HCT116 (cell line): Measurements from ENCODE around the gene REXO4. TPM values are rescaled to one million over a fixed set of nuclear protein-coding genes. Genes with fewer than 3 reads are reported as not detected.

Experiments
- ATAC-seq: fragments of 200-7000 bp; cut with Tn5 transposase; 2 replicates; pipeline ENCODE4 v1.9.1; 2020; ENCODE audit warnings: mild to moderate bottlenecking, moderate library complexity
- BruUV-seq: library from RNA; stranded (reverse); fragments of 400-500 nt; replicated peaks from 2 replicates; lab custom pipeline; 2021; lab: Mats Ljungman, UMichigan
- CTCF ChIA-PET: fragments of 300-600 bp; sonication (Branson Sonifier 250); formaldehyde crosslinking; loops from one replicate; lab custom pipeline; 2021; ENCODE audit warnings: antibody characterized with exemption; lab: Charles Lee
- POLR2A ChIA-PET: fragments of 300-600, 350-600 bp; sonication (Branson Sonifier 250); formaldehyde crosslinking; loops from one replicate; lab custom pipeline; 2021; ENCODE audit warnings: antibody characterized with exemption; lab: Charles Lee
- RAD21 ChIA-PET, 2 experiments: fragments of 300-600 bp; sonication (Branson Sonifier 250); formaldehyde crosslinking; loops; one replicate each; lab custom pipeline; 2023; ENCODE audit warnings: low total read pairs in 2 of 2; ENCODE audit not compliant: uncharacterized antibody in 2 of 2, unreplicated experiment in 2 of 2, low non-redundant PET in 1 of 2; lab: Charles Lee
- DNase-seq: peaks from one replicate; pipeline ENCODE4 v3.0.0-alpha.2; 2010; ENCODE audit warnings: low read depth, low spot score
- H2AFZ ChIP-seq: fragments of 200-600 bp; shearing (Covaris generic), sonication (generic); 2 replicates; pipeline ENCODE4 v1.6.1; 2017; ENCODE audit warnings: low read depth, mixed run types, mixed read lengths, antibody characterized with exemption, low read length; ENCODE audit not compliant: poor library complexity, severe bottlenecking
- H3K27ac ChIP-seq: 2 replicates; pipeline ENCODE4 v1.5.1; 2012; ENCODE audit warnings: low read depth, low read length
- H3K27me3 ChIP-seq: fragments of 200-600 bp; sonication (generic); 2 replicates; pipeline ENCODE4 v1.6.1; 2016; ENCODE audit warnings: mixed run types, low read length, mixed read lengths; ENCODE audit not compliant: insufficient read depth
- H3K36me3 ChIP-seq, 2 experiments: fragments of 200-500 bp in 1 of 2; fragments of 200-600 bp in 1 of 2; sonication (Bioruptor generic) in 1 of 2; sonication (generic) in 1 of 2; 2 replicates each; pipeline versions ENCODE4 v1.5.1 to v1.6.1; 2014 to 2016; ENCODE audit warnings: low read length in 2 of 2, inconsistent platforms in 1 of 2, mixed read lengths in 1 of 2, mixed run types in 1 of 2; ENCODE audit not compliant: insufficient read depth in 2 of 2, control insufficient read depth in 1 of 2
- H3K4me1 ChIP-seq, 2 experiments: fragments of 200-600 bp in 1 of 2; sonication (generic) in 1 of 2; 2 replicates each; pipeline versions ENCODE4 v1.5.1 to v1.6.1; 2012 to 2017; ENCODE audit warnings: low read length in 2 of 2, inconsistent platforms in 1 of 2, mild to moderate bottlenecking in 1 of 2, mixed read lengths in 1 of 2, mixed run types in 1 of 2, moderate library complexity in 1 of 2; ENCODE audit not compliant: insufficient read depth in 2 of 2, control insufficient read depth in 1 of 2
- H3K4me2 ChIP-seq: fragments of 200-600 bp; sonication (generic); 2 replicates; pipeline ENCODE4 v1.6.1; 2017; ENCODE audit warnings: mixed run types, low read length, mixed read lengths
- H3K4me3 ChIP-seq, 2 experiments: fragments of 200-600 bp in 1 of 2; sonication (generic) in 1 of 2; replicated peaks in 1 of 2; 2 replicates each; pipeline ENCODE4 v1.5.1; 2011 to 2016; ENCODE audit warnings: low read length in 2 of 2, control low read depth in 1 of 2, low read depth in 1 of 2, mild to moderate bottlenecking in 1 of 2, mixed read lengths in 1 of 2, mixed run types in 1 of 2
- H3K79me2 ChIP-seq: fragments of 200-600 bp; sonication (generic); 2 replicates; pipeline ENCODE4 v1.6.1; 2017; ENCODE audit warnings: mild to moderate bottlenecking, mixed run types, low read length, moderate library complexity, mixed read lengths; ENCODE audit not compliant: insufficient read depth
- H3K9ac ChIP-seq: fragments of 200-600 bp; sonication (generic); 2 replicates; pipeline ENCODE4 v1.6.1; 2016; ENCODE audit warnings: low read length, mixed read lengths
- H3K9me2 ChIP-seq: fragments of 200-600 bp; sonication (generic), shearing (Covaris generic); 2 replicates; pipeline ENCODE4 v1.6.1; 2017; ENCODE audit warnings: mixed run types, mild to moderate bottlenecking, moderate library complexity; ENCODE audit not compliant: insufficient read depth
- H3K9me3 ChIP-seq, 2 experiments: fragments of 200-500 bp in 1 of 2; fragments of 200-600 bp in 1 of 2; sonication (Bioruptor generic) in 1 of 2; sonication (generic) in 1 of 2; 2 replicates each; pipeline ENCODE4 v1.6.1; 2014 to 2017; ENCODE audit warnings: low read length in 2 of 2, mixed read lengths in 2 of 2, inconsistent platforms in 1 of 2, low read depth in 1 of 2, mild to moderate bottlenecking in 1 of 2, mixed run types in 1 of 2, moderate library complexity in 1 of 2; ENCODE audit not compliant: control insufficient read depth in 1 of 2, insufficient read depth in 1 of 2
- H4K20me1 ChIP-seq: fragments of 200-600 bp; sonication (generic), shearing (Covaris generic); 2 replicates; pipeline ENCODE4 v1.6.1; 2017; ENCODE audit warnings: mixed run types, mild to moderate bottlenecking, moderate library complexity; ENCODE audit not compliant: insufficient read depth
- ATF3 ChIP-seq: IDR thresholded peaks from 2 replicates; pipeline ENCODE4 v1.6.1; 2012
- CBX3 ChIP-seq: IDR thresholded peaks from 2 replicates; pipeline ENCODE4 v1.6.1; 2012; ENCODE audit warnings: low read depth
- CEBPB ChIP-seq: IDR thresholded peaks from 2 replicates; pipeline ENCODE4 v1.6.1; 2012; ENCODE audit warnings: low read depth
- CTCF ChIP-seq, 3 experiments: fragments of 200-600 bp in 1 of 3; sonication (generic) in 1 of 3; IDR thresholded peaks in 2 of 3; conservative IDR thresholded peaks in 1 of 3; 2 replicates each; pipeline ENCODE4 v1.5.1; 2012 to 2017; ENCODE audit warnings: low read depth in 2 of 3, low read length in 2 of 3, antibody characterized with exemption in 1 of 3, borderline replicate concordance in 1 of 3, control low read depth in 1 of 3, mild to moderate bottlenecking in 1 of 3, mixed read lengths in 1 of 3, mixed run types in 1 of 3, moderate library complexity in 1 of 3; ENCODE audit not compliant: insufficient read depth in 1 of 3
- EGR1 ChIP-seq: IDR thresholded peaks from 2 replicates; pipeline ENCODE4 v1.6.1; 2012; ENCODE audit warnings: low read depth
- ELF1 ChIP-seq: IDR thresholded peaks from 2 replicates; pipeline ENCODE4 v1.6.1; 2012; ENCODE audit warnings: low read depth, borderline replicate concordance
- EZH2phosphoT487 ChIP-seq: fragments of 200-600 bp; IDR thresholded peaks from 2 replicates; pipeline ENCODE4 v1.6.1; 2018; ENCODE audit warnings: antibody characterized with exemption, borderline replicate concordance
- JUND ChIP-seq: IDR thresholded peaks from 2 replicates; pipeline ENCODE4 v1.6.1; 2012
- MAX ChIP-seq: IDR thresholded peaks from 2 replicates; pipeline ENCODE4 v1.6.1; 2012
- POLR2A ChIP-seq: IDR thresholded peaks from 2 replicates; pipeline ENCODE4 v1.7.0; 2011; ENCODE audit warnings: borderline replicate concordance; ENCODE audit not compliant: insufficient read depth, insufficient read length; ENCODE audit errors: extremely low read depth
- RAD21 ChIP-seq: IDR thresholded peaks from 2 replicates; pipeline ENCODE4 v1.6.1; 2012; ENCODE audit warnings: low read depth, mild to moderate bottlenecking
- REST ChIP-seq: IDR thresholded peaks from 2 replicates; pipeline ENCODE4 v1.6.1; 2012; ENCODE audit warnings: low read depth
- SIN3A ChIP-seq: IDR thresholded peaks from 2 replicates; pipeline ENCODE4 v1.6.1; 2012; ENCODE audit warnings: low read depth
- SP1 ChIP-seq: IDR thresholded peaks from 2 replicates; pipeline ENCODE4 v1.6.1; 2012; ENCODE audit warnings: low read depth
- SRF ChIP-seq: IDR thresholded peaks from 2 replicates; pipeline ENCODE4 v1.6.1; 2012; ENCODE audit warnings: low read depth
- TCF7L2 ChIP-seq: IDR thresholded peaks from 2 replicates; pipeline ENCODE4 v1.7.0; 2011; ENCODE audit warnings: borderline replicate concordance, inconsistent platforms; ENCODE audit not compliant: insufficient read depth, insufficient read length; ENCODE audit errors: extremely low read depth
- YY1 ChIP-seq: IDR thresholded peaks from 2 replicates; pipeline ENCODE4 v1.6.1; 2011; ENCODE audit warnings: low read length, low read depth, moderate library complexity, mild to moderate bottlenecking; ENCODE audit not compliant: insufficient replicate concordance; ENCODE audit errors: extremely low read depth
- ZBTB33 ChIP-seq: IDR thresholded peaks from 2 replicates; pipeline ENCODE4 v1.6.1; 2011; ENCODE audit warnings: mild to moderate bottlenecking, low read length, moderate library complexity; ENCODE audit not compliant: insufficient replicate concordance; ENCODE audit errors: extremely low read depth
- ZNF274 ChIP-seq: fragments of 200-500 bp; sonication (Bioruptor generic); IDR thresholded peaks from 2 replicates; pipeline ENCODE4 v1.6.1; 2014; ENCODE audit warnings: mild to moderate bottlenecking, low read depth, low read length, inconsistent platforms
- intact Hi-C: fragments of 100-400 bp; cut with micrococcal nuclease; formaldehyde crosslinking; loops from 2 replicates; pipeline ENCODE4 v1.10.0; 2022
- total RNA-seq: library from RNA; stranded (reverse); gene quantifications from one replicate; pipeline ENCODE4 v1.2.1, GENCODE V29; 2021; ENCODE audit not compliant: unreplicated experiment

Gene REXO4
- total RNA-seq, 1 experiment from 2014 or later: 24.6 TPM

- Histone ChIP-seq H3K4me2 (peak overlapping the region; percentile 49), H2AFZ (no peak overlapping the region), H3K27me3 (no peaks in the 10 kb centered on the region), H3K4me1 (peaks cover 0 to 5% of the 10 kb centered on the region in 2 experiments; a peak in 1 of 4 replicates), H3K4me3 (no peak overlapping the region; a peak in 1 of 4 replicates), H3K36me3 (no peaks in the 10 kb centered on the region), H3K27ac (no peak overlapping the region), H3K79me2 (no peaks in the 10 kb centered on the region), H3K9me3 (no peaks in the 10 kb centered on the region), H3K9me2 (no peaks in the 10 kb centered on the region), H4K20me1 (no peaks in the 10 kb centered on the region), H3K9ac (no peak overlapping the region)
- ChIA-PET RAD21 (no interaction called here), CTCF (no interaction called here), POLR2A (no interaction called here)
- no TSS peak for BruUV-seq
- ATAC-seq: no peak; the same call in 1 of the 2 replicates
- no peak for DNase-seq
- intact Hi-C loops: no loop called here
- TF ChIP-seq YY1: no peak
- TF ChIP-seq POLR2A: no peak
- no peak for TF ChIP-seq SP1
- TF ChIP-seq JUND: no peak
- no peak for TF ChIP-seq CEBPB
- no peak for TF ChIP-seq ELF1
- no peak for TF ChIP-seq REST
- TF ChIP-seq RAD21: no peak
- no peak for TF ChIP-seq ATF3
- TF ChIP-seq EZH2phosphoT487: no peak
- no peak for TF ChIP-seq CBX3
- no peak for TF ChIP-seq ZBTB33
- no peak for TF ChIP-seq SIN3A
- TF ChIP-seq EGR1: no peak
- TF ChIP-seq CTCF (IDR thresholded peaks at IDR 0.05 in 2 of 3, conservative IDR thresholded peaks at IDR 0.05 in 1 of 3; ENCODE audit: borderline replicate concordance in 1 of 3, insufficient read depth in 1 of 3, low read depth in 2 of 3, low read length in 2 of 3): no peak
- no peak for TF ChIP-seq TCF7L2
- TF ChIP-seq ZNF274: no peak
- no peak for TF ChIP-seq SRF
- no peak for TF ChIP-seq MAX
Measured at GRCh38 chr9:133427658-133428348, 10.0 kb upstream of the REXO4 start.
